Ovary (tissue), 9 donors: Measurements from ENCODE around the gene ARID5A. TPM values are rescaled to one million over a fixed set of nuclear protein-coding genes. Genes with fewer than 3 reads are reported as not detected.

ENCODE experiments used
- DNase-seq, 5 donors: peaks; one replicate each; pipeline ENCODE4 v3.0.0-alpha.2; 2019 to 2020
- H3K27ac ChIP-seq, 2 donors: fragments of 200-600 bp; one replicate each; pipeline versions ENCODE4 v1.5.1 to v1.8.0; 2019 to 2022
- H3K27me3 ChIP-seq: fragments of 200-600 bp; one replicate; pipeline ENCODE4 v1.8.0; 2022
- H3K36me3 ChIP-seq: fragments of 200-600 bp; sonication (generic); one replicate; pipeline ENCODE4 v1.5.1; 2019
- H3K4me1 ChIP-seq: one replicate; pipeline ENCODE4 v1.8.1; 2013; ENCODE audit warnings: mild to moderate bottlenecking, moderate library complexity; ENCODE audit not compliant: insufficient read depth
- H3K4me3 ChIP-seq: fragments of 200-600 bp; sonication (generic); one replicate; pipeline ENCODE4 v1.5.1; 2017
- H3K9me3 ChIP-seq, 2 donors: fragments of 200-600 bp in 1 of 2; sonication (generic) in 1 of 2; one replicate each; pipeline versions ENCODE4 v1.5.1 to v1.8.1; 2013 to 2019; ENCODE audit warnings: mild to moderate bottlenecking in 1 of 2, moderate library complexity in 1 of 2
- CTCF ChIP-seq, 3 donors: fragments of 450-650 bp in 2 of 3; fragments of 200-600 bp in 1 of 3; IDR thresholded peaks; one replicate each; pipeline versions ENCODE4 v1.5.1 to v1.8.0; 2016 to 2022; ENCODE audit warnings: antibody characterized with exemption in 3 of 3, mild to moderate bottlenecking in 1 of 3
- EP300 ChIP-seq: sonication (generic); formaldehyde crosslinking; IDR thresholded peaks from one replicate; pipeline ENCODE4 v1.6.1; 2017; ENCODE audit warnings: antibody characterized with exemption
- POLR2A ChIP-seq: fragments of 450-650 bp; IDR thresholded peaks from one replicate; pipeline ENCODE4 v1.6.1; 2017; ENCODE audit warnings: antibody characterized with exemption, mild to moderate bottlenecking, moderate library complexity
- WGBS, 3 donors: extraction: QIAGEN DNeasy Blood & Tissue Kit in 1 of 3; methylation state at CpG; one replicate each; pipeline versions ENCODE4 v1.1.5 to v1.1.7; 2013 to 2017; 5-methylcytosine and 5-hydroxymethylcytosine counted together
- intact Hi-C, 4 donors: fragments of 100-400 bp; cut with DNase I; formaldehyde crosslinking; loops; one replicate each; pipeline versions ENCODE4 v1.11.0 to v1.15.1; 2022 to 2023
- polyA plus RNA-seq, 2 donors: library from polyadenylated mRNA; stranded (reverse); fragments of 200-250 nt in 1 of 2; fragments of 350-450 nt in 1 of 2; fragmentation: Illumina TruSeq in 1 of 2; extraction: RNeasy Lipid Tissue Mini Kit (QIAGEN cat#74804) in 1 of 2; gene quantifications; one replicate each; pipeline ENCODE4 v1.2.3, GENCODE V29; 2013 to 2014
- total RNA-seq, 7 donors: library from RNA; depleted of rRNA in 2 of 7; stranded (reverse); fragments of >200 nt in 2 of 7; fragmentation: NEBNext Ultra II Directional in 3 of 7; extraction: Animal tissue kit (Norgen Biotek cat#: 25700) in 3 of 7; gene quantifications; one replicate each; pipeline versions ENCODE4 v1.1.0 to v1.2.4, GENCODE V29; 2016 to 2023
- donor health status: DM: no; HTN: no; CAD: no; lungs with moderate emphysema.
- donor health status: DM: no; HTN: no; CAD: no.
- donor health status: Bipolar disorder and iron deficiency.
- donor health status: DM: yes; HTN: yes; CAD: no.
- donor health status: DM: no; HTN: no; CAD: no.
- donor health status: DM: yes; HTN: yes; CAD: no.

The ARID5A gene
- total and polyA plus RNA-seq, 9 donors, result 1.5 to 46.1 (median 17.1) TPM

- WGBS, 3 donors, result 85 to 89% (median 86%) methylated on average over 15 of the region's 15 CpGs
- intact Hi-C loops, result no loop called here
Observed at GRCh38 chr2:96499061-96499960, 37.2 kb upstream of the ARID5A start.

GRCh38 chr2:96500385-96501066 lies 36.0 kb upstream of the ARID5A start:
- Histone ChIP-seq H3K36me3 (no peaks in the 10 kb centered on the region), H3K4me1 (peaks cover 4% of the 10 kb centered on the region), H3K4me3 (no peak overlapping the region), H3K9me3 (no peaks in the 10 kb centered on the region), H3K27me3 (no peaks in the 10 kb centered on the region), H3K27ac (no peak overlapping the region)
- no peak for DNase-seq
- intact Hi-C loops, result loop anchor here in 3 of 4 donors (5.0 to 10.0 kb wide), 3 partner anchors 93 to 496 kb away; partner anchors contain the start of gene ASTL (in 1 of the 3)
- 24 to 39% (median 25%) methylated on average over 38 to 64 of the region's 64 CpGs for WGBS, 3 donors
- TF ChIP-seq POLR2A, result no peak
- TF ChIP-seq CTCF (IDR thresholded peaks at IDR 0.05), result no peak
- TF ChIP-seq EP300, result no peak

More at GRCh38 chr2:96499061-96499960, 37.2 kb upstream of the ARID5A start:
- Histone ChIP-seq H3K4me3 (no peak overlapping the region), H3K27ac (no peak overlapping the region), H3K9me3 (no peaks in the 10 kb centered on the region), H3K36me3 (no peaks in the 10 kb centered on the region), H3K27me3 (no peaks in the 10 kb centered on the region), H3K4me1 (peaks cover 4% of the 10 kb centered on the region)
- TF ChIP-seq POLR2A (no peak), EP300 (no peak), CTCF (IDR thresholded peaks at IDR 0.05) (no peak)
- DNase-seq, result no peak

DNA sequence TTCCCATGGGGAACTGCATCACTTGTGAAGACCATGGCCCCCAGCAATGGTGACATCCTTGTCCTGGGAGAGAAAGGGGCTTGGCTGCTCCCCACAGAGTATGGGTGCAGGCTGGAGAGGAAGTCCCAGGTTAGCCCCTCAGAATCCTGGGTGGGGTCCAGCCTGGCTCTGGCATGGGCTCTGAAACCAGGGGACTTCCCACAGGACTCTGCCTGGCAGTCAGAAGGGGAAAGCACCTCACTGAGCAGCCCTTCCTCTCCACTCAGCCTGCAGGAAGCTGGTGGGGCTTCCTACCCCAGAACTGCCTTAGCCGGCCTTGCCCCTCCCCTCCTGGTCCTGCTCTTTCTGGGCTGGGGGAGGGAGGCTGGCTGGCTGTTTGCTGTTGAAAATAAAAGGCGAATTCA lies 35.1 kb upstream of the ARID5A start:
- intact Hi-C loops, result loop anchor here in 3 of 4 donors (5.0 to 10.0 kb wide), 3 partner anchors 94 to 497 kb away; partner anchors contain the start of gene ASTL (in 1 of the 3)
- Histone ChIP-seq H3K9me3 (no peaks in the 10 kb centered on the region), H3K27me3 (no peaks in the 10 kb centered on the region), H3K27ac (no peak overlapping the region), H3K4me3 (no peak overlapping the region), H3K4me1 (peaks cover 4% of the 10 kb centered on the region), H3K36me3 (no peaks in the 10 kb centered on the region)
- DNase-seq, result no peak
- WGBS, 3 donors, result 45 to 64% (median 49%) methylated on average over 2 of the region's 2 CpGs
- TF ChIP-seq POLR2A, result no peak
- TF ChIP-seq EP300, result no peak
- TF ChIP-seq CTCF (IDR thresholded peaks at IDR 0.05), result no peak
